ENCODE measurements around the gene TFAP2E. TPM values are rescaled to one million over a fixed set of nuclear protein-coding genes. Genes with fewer than 3 reads are reported as not detected.

The TFAP2E gene
- total RNA-seq, 1 donor from 2014 or later, result 0.30 TPM

- intact Hi-C loops (cut with micrococcal nuclease), result no loop called here
- peaks cover 7% of the 10 kb centered on the region for H3K9me3 ChIP-seq (replicated peaks)
- DNase-seq, result no peak
Observed at GRCh38 chr1:35532497-35533223, 40.5 kb upstream of the TFAP2E start.

GRCh38 chr1:35533586-35533985, 39.5 kb upstream of the TFAP2E start:
- Histone ChIP-seq H3K9me3 (replicated peaks) (peaks cover 7% of the 10 kb centered on the region), H3K4me3 (peak overlapping the region; percentile 8), H3K27me3 (ENCODE audit: low read depth) (no peaks in the 10 kb centered on the region), H3K36me3 (peaks cover 11% of the 10 kb centered on the region), H3K4me1 (peaks cover 77% of the 10 kb centered on the region), H3K27ac (replicated peaks) (peak overlapping the region; percentile 72)
- TF ChIP-seq, protein P1, sequence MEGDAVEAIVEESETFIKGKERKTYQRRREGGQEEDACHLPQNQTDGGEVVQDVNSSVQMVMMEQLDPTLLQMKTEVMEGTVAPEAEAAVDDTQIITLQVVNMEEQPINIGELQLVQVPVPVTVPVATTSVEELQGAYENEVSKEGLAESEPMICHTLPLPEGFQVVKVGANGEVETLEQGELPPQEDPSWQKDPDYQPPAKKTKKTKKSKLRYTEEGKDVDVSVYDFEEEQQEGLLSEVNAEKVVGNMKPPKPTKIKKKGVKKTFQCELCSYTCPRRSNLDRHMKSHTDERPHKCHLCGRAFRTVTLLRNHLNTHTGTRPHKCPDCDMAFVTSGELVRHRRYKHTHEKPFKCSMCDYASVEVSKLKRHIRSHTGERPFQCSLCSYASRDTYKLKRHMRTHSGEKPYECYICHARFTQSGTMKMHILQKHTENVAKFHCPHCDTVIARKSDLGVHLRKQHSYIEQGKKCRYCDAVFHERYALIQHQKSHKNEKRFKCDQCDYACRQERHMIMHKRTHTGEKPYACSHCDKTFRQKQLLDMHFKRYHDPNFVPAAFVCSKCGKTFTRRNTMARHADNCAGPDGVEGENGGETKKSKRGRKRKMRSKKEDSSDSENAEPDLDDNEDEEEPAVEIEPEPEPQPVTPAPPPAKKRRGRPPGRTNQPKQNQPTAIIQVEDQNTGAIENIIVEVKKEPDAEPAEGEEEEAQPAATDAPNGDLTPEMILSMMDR (IDR thresholded peaks at IDR 0.05; ENCODE audit: borderline replicate concordance), result no peak
- intact Hi-C loops (cut with micrococcal nuclease), result no loop called here
- no peak for DNase-seq

More at GRCh38 chr1:35532497-35533223, 40.5 kb upstream of the TFAP2E start:
- TF ChIP-seq, protein P1 (IDR thresholded peaks at IDR 0.05; ENCODE audit: borderline replicate concordance), result no peak
- Histone ChIP-seq H3K27me3 (ENCODE audit: low read depth) (no peaks in the 10 kb centered on the region), H3K4me1 (peaks cover 68% of the 10 kb centered on the region), H3K36me3 (peaks cover 11% of the 10 kb centered on the region), H3K4me3 (no peak overlapping the region), H3K27ac (replicated peaks) (peak overlapping the region; percentile 72)

DNA sequence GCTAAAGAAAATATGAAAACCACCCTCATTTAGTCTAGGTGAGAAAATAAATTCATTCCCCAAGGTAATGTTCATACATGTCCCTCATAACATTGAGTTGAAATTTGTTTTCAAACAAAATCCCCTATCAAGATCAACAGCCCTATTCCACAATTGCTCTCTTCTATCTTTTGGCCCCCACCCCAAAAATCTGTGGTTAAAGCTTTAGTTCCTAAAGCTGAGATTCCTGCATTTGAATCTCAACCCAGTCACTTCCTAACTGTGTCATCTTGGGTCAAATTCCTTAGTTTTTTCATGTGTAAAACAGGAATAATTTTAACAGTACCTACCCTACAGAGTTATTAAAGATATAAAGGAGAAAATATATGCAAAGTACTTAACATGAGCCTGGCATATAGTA, 37.9 kb upstream of the TFAP2E start:
- Histone ChIP-seq H3K4me1 (peaks cover 93% of the 10 kb centered on the region), H3K9me3 (replicated peaks) (no peaks in the 10 kb centered on the region), H3K4me3 (no peak overlapping the region), H3K27ac (replicated peaks) (no peak overlapping the region), H3K36me3 (peaks cover 8% of the 10 kb centered on the region), H3K27me3 (ENCODE audit: low read depth) (no peaks in the 10 kb centered on the region)
- intact Hi-C loops (cut with micrococcal nuclease), result no loop called here
- no peak for DNase-seq
- TF ChIP-seq, protein P1 (IDR thresholded peaks at IDR 0.05; ENCODE audit: borderline replicate concordance), result no peak

GRCh38 chr1:35536556-35537162, 36.5 kb upstream of the TFAP2E start:
- peak overlapping the region; percentile 79 for H3K27ac ChIP-seq (replicated peaks)

GRCh38 chr1:35537806-35538205, 35.3 kb upstream of the TFAP2E start:
- TF ChIP-seq, protein P1 (IDR thresholded peaks at IDR 0.05; ENCODE audit: borderline replicate concordance), result no peak
- Histone ChIP-seq H3K27ac (replicated peaks) (peak overlapping the region; percentile 79), H3K4me1 (peaks cover 96% of the 10 kb centered on the region), H3K27me3 (ENCODE audit: low read depth) (no peaks in the 10 kb centered on the region), H3K9me3 (replicated peaks) (no peaks in the 10 kb centered on the region), H3K4me3 (peak overlapping the region; percentile 55), H3K36me3 (no peaks in the 10 kb centered on the region)
- DNase-seq, result no peak
- intact Hi-C loops (cut with micrococcal nuclease), result no loop called here

More at GRCh38 chr1:35536556-35537162, 36.5 kb upstream of the TFAP2E start:
- Histone ChIP-seq H3K36me3 (no peaks in the 10 kb centered on the region), H3K4me3 (peak overlapping the region; percentile 55), H3K9me3 (replicated peaks) (no peaks in the 10 kb centered on the region), H3K27me3 (ENCODE audit: low read depth) (no peaks in the 10 kb centered on the region), H3K4me1 (peaks cover 96% of the 10 kb centered on the region)
- TF ChIP-seq, protein P1 (IDR thresholded peaks at IDR 0.05; ENCODE audit: borderline replicate concordance), result no peak
- intact Hi-C loops (cut with micrococcal nuclease), result no loop called here
- no peak for DNase-seq

Measured in left ventricle myocardium inferior (tissue), 1 donor.